ACC112 (cell line): Measurements from ENCODE around the gene CDH4.

Source experiments
- H2AFZ ChIP-seq: fragments of 200-600 bp; sonication (generic); one replicate; pipeline ENCODE4 v1.6.0; 2017; ENCODE audit warnings: antibody characterized with exemption, low read length; ENCODE audit not compliant: unreplicated experiment
- H3K27ac ChIP-seq: fragments of 200-600 bp; sonication (generic); 2 replicates; pipeline ENCODE4 v1.5.1; 2014; ENCODE audit warnings: low read depth, mild to moderate bottlenecking, antibody characterized with exemption, low read length, moderate library complexity
- H3K27me3 ChIP-seq: fragments of 200-600 bp; sonication (generic); 2 replicates; pipeline ENCODE4 v1.6.1; 2014; ENCODE audit warnings: mild to moderate bottlenecking, antibody characterized with exemption, low read length, moderate library complexity, mixed read lengths; ENCODE audit not compliant: insufficient read depth
- H3K36me3 ChIP-seq: fragments of 200-600 bp; sonication (generic); 2 replicates; pipeline ENCODE4 v1.6.1; 2016; ENCODE audit warnings: mild to moderate bottlenecking, antibody characterized with exemption, low read length, moderate library complexity, mixed read lengths; ENCODE audit not compliant: insufficient read depth
- H3K4me1 ChIP-seq: fragments of 200-600 bp; sonication (generic); one replicate; pipeline ENCODE4 v1.6.1; 2016; ENCODE audit warnings: low read length, mixed read lengths; ENCODE audit not compliant: insufficient read depth, unreplicated experiment, control insufficient read depth
- H3K4me3 ChIP-seq: fragments of 200-600 bp; sonication (generic); 2 replicates; pipeline ENCODE4 v1.5.1; 2014; ENCODE audit warnings: mild to moderate bottlenecking, low read depth, low read length
- H3K79me2 ChIP-seq: fragments of 200-600 bp; sonication (generic); one replicate; pipeline ENCODE4 v1.6.0; 2016; ENCODE audit warnings: low read length; ENCODE audit not compliant: control insufficient read depth, unreplicated experiment, insufficient read depth

CDH4 gene

GRCh38 chr20:61905781-61906523 is 653.9 kb downstream of the CDH4 start:
- Histone ChIP-seq H3K4me3 (no peak overlapping the region), H2AFZ (no peak overlapping the region), H3K4me1 (no peaks in the 10 kb centered on the region), H3K27me3 (no peaks in the 10 kb centered on the region), H3K27ac (no peak overlapping the region), H3K36me3 (no peaks in the 10 kb centered on the region), H3K79me2 (no peaks in the 10 kb centered on the region)

GRCh38 chr20:61907081-61907891 is 655.2 kb downstream of the CDH4 start:
- no peak overlapping the region for H3K4me3 ChIP-seq

GRCh38 chr20:61908057-61909026 is 656.3 kb downstream of the CDH4 start:
- Histone ChIP-seq H2AFZ (no peak overlapping the region), H3K79me2 (no peaks in the 10 kb centered on the region), H3K4me3 (no peak overlapping the region), H3K27me3 (no peaks in the 10 kb centered on the region), H3K27ac (no peak overlapping the region), H3K36me3 (no peaks in the 10 kb centered on the region), H3K4me1 (no peaks in the 10 kb centered on the region)

More at GRCh38 chr20:61907081-61907891, 655.2 kb downstream of the CDH4 start:
- H3K4me1 ChIP-seq = no peaks in the 10 kb centered on the region
- H3K27ac ChIP-seq = no peak overlapping the region
- no peaks in the 10 kb centered on the region for H3K27me3 ChIP-seq
- H2AFZ ChIP-seq = no peak overlapping the region
- no peaks in the 10 kb centered on the region for H3K36me3 ChIP-seq
- no peaks in the 10 kb centered on the region for H3K79me2 ChIP-seq

- Histone ChIP-seq H3K79me2 (no peaks in the 10 kb centered on the region), H2AFZ (no peak overlapping the region), H3K4me3 (no peak overlapping the region), H3K4me1 (no peaks in the 10 kb centered on the region), H3K36me3 (no peaks in the 10 kb centered on the region), H3K27me3 (no peaks in the 10 kb centered on the region), H3K27ac (no peak overlapping the region)
Observed at GRCh38 chr20:61909028-61909427, 657.0 kb downstream of the CDH4 start.

- Histone ChIP-seq H3K27me3 (no peaks in the 10 kb centered on the region), H3K4me1 (no peaks in the 10 kb centered on the region), H3K4me3 (no peak overlapping the region), H3K27ac (no peak overlapping the region), H2AFZ (no peak overlapping the region), H3K36me3 (no peaks in the 10 kb centered on the region), H3K79me2 (no peaks in the 10 kb centered on the region)
Observed at GRCh38 chr20:61909821-61910220, 657.8 kb downstream of the CDH4 start.

- H3K27me3 ChIP-seq = no peaks in the 10 kb centered on the region
- H3K36me3 ChIP-seq = no peaks in the 10 kb centered on the region
- no peak overlapping the region for H3K27ac ChIP-seq
- no peaks in the 10 kb centered on the region for H3K4me1 ChIP-seq
- H3K4me3 ChIP-seq = no peak overlapping the region
- H3K79me2 ChIP-seq = no peaks in the 10 kb centered on the region
- H2AFZ ChIP-seq = no peak overlapping the region
Observed at GRCh38 chr20:61911824-61912223, 659.8 kb downstream of the CDH4 start.

- Histone ChIP-seq H2AFZ (no peak overlapping the region), H3K4me3 (no peak overlapping the region), H3K79me2 (no peaks in the 10 kb centered on the region), H3K36me3 (no peaks in the 10 kb centered on the region), H3K4me1 (no peaks in the 10 kb centered on the region), H3K27ac (no peak overlapping the region), H3K27me3 (no peaks in the 10 kb centered on the region)
Observed at GRCh38 chr20:61912665-61913422, 660.8 kb downstream of the CDH4 start.

GRCh38 chr20:61913423-61914225 is 661.6 kb downstream of the CDH4 start:
- Histone ChIP-seq H3K79me2 (no peaks in the 10 kb centered on the region), H3K4me3 (no peak overlapping the region), H2AFZ (no peak overlapping the region), H3K4me1 (no peaks in the 10 kb centered on the region), H3K27ac (no peak overlapping the region), H3K27me3 (no peaks in the 10 kb centered on the region), H3K36me3 (no peaks in the 10 kb centered on the region)

GRCh38 chr20:61915101-61915500 is 663.0 kb downstream of the CDH4 start:
- Histone ChIP-seq H3K4me1 (no peaks in the 10 kb centered on the region), H3K27ac (no peak overlapping the region), H2AFZ (no peak overlapping the region), H3K4me3 (no peak overlapping the region), H3K79me2 (no peaks in the 10 kb centered on the region), H3K27me3 (no peaks in the 10 kb centered on the region), H3K36me3 (no peaks in the 10 kb centered on the region)
